ENCODE measurements around the gene ARHGAP6. TPM values are rescaled to one million over a fixed set of nuclear protein-coding genes. Genes with fewer than 3 reads are reported as not detected.

Gene ARHGAP6
- total RNA-seq, 1 experiment from 2014 or later = 0.07 TPM

DNA sequence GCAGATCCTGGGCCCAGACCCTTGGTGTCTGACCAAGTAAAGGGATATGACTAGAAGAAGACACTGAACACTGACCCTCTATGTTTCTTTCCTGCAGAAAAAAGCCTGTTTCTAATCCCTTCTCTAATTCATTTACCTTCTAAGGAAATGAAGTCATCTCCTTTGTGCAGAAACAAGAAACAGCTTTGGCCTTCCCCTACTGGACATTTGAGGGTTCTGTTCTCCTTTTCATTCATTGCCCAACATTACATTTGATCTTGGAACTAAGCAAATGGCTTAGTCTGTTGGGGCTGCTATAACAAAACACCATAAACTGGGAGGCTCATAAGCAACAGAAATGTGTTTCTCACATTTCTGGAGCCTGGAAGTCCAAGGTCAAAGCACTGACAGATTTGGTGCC is 534.6 kb downstream of the ARHGAP6 start:
- Histone ChIP-seq H3T11ph (ENCODE audit: low read length) (no peak overlapping the region), H3K4me1 (ENCODE audit: insufficient read depth, low read length) (no peaks in the 10 kb centered on the region), H3K27ac (ENCODE audit: insufficient read length, low read depth, low read length) (no peak overlapping the region), H3K23ac (ENCODE audit: insufficient read length, low read depth, low read length) (no peak overlapping the region), H3K4ac (ENCODE audit: low read depth, low read length) (no peak overlapping the region), H2BK120ac (ENCODE audit: low read depth, low read length, poor library complexity, severe bottlenecking) (no peak overlapping the region), H2BK15ac (ENCODE audit: low read depth, low read length) (no peak overlapping the region), H2AFZ (ENCODE audit: low read length) (no peak overlapping the region), H3K56ac (ENCODE audit: insufficient read length, low read depth, low read length) (no peak overlapping the region), H4K20me1 (ENCODE audit: control insufficient read depth, insufficient read depth, insufficient read length) (no peaks in the 10 kb centered on the region), H2AK5ac (ENCODE audit: insufficient read length, low read length) (no peak overlapping the region), H3K4me2 (ENCODE audit: insufficient read depth, insufficient read length, low read length) (no peak overlapping the region), H3K79me1 (ENCODE audit: insufficient read depth, low read depth, low read length, poor library complexity, severe bottlenecking) (no peaks in the 10 kb centered on the region), H3K18ac (ENCODE audit: insufficient read length, low read depth, low read length) (no peak overlapping the region), H2BK12ac (ENCODE audit: insufficient read length, low read depth, low read length) (no peak overlapping the region), H2BK5ac (ENCODE audit: insufficient read length, low read length) (no peak overlapping the region), H3K23me2 (ENCODE audit: insufficient read length, low read depth, low read length, poor library complexity, severe bottlenecking) (no peaks in the 10 kb centered on the region), H3K27me3 (ENCODE audit: insufficient read depth, low read length) (no peaks in the 10 kb centered on the region), H3K79me2 (ENCODE audit: insufficient read depth, low read length) (no peaks in the 10 kb centered on the region), H3K9me3 (ENCODE audit: control insufficient read depth, low read depth, low read length) (no peaks in the 10 kb centered on the region), H3K14ac (ENCODE audit: insufficient read depth, low read length) (no peak overlapping the region), H4K91ac (ENCODE audit: insufficient read length, low read depth, low read length) (no peak overlapping the region), H3K9ac (ENCODE audit: extremely low read depth, insufficient read length, low read length) (no peak overlapping the region), H2BK20ac (ENCODE audit: low read depth, low read length, poor library complexity, severe bottlenecking) (no peak overlapping the region), H4K8ac (replicated peaks; ENCODE audit: insufficient read length, low read depth, low read length) (no peak overlapping the region), H4K5ac (ENCODE audit: insufficient read length, low read depth, low read length) (no peak overlapping the region)
- TF ChIP-seq, protein P1, sequence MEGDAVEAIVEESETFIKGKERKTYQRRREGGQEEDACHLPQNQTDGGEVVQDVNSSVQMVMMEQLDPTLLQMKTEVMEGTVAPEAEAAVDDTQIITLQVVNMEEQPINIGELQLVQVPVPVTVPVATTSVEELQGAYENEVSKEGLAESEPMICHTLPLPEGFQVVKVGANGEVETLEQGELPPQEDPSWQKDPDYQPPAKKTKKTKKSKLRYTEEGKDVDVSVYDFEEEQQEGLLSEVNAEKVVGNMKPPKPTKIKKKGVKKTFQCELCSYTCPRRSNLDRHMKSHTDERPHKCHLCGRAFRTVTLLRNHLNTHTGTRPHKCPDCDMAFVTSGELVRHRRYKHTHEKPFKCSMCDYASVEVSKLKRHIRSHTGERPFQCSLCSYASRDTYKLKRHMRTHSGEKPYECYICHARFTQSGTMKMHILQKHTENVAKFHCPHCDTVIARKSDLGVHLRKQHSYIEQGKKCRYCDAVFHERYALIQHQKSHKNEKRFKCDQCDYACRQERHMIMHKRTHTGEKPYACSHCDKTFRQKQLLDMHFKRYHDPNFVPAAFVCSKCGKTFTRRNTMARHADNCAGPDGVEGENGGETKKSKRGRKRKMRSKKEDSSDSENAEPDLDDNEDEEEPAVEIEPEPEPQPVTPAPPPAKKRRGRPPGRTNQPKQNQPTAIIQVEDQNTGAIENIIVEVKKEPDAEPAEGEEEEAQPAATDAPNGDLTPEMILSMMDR (conservative IDR thresholded peaks at IDR 0.05) = no peak
- peaks cover 5 to 10% (median 6%) of the 10 kb centered on the region in 3 experiments for H3K36me3 Mint-ChIP-seq (ENCODE audit: insufficient read depth in 1 of 3, low read depth in 3 of 3)
- DNase-seq = no peak
- H3K27ac Mint-ChIP-seq = no peak overlapping the region
- no peak overlapping the region for H3K4me3 Mint-ChIP-seq
- H3K27me3 Mint-ChIP-seq (ENCODE audit: low read depth) = no peaks in the 10 kb centered on the region
- H3K4me1 Mint-ChIP-seq = peaks cover 5 to 11% of the 10 kb centered on the region in 2 experiments; a peak in 3 of 4 replicates
- peaks cover 71 to 77% of the 10 kb centered on the region in 2 experiments for H3K9me3 Mint-ChIP-seq

All from H9 (cell line).